B cell (primary cell): ENCODE data around the gene SYT2. TPM values are rescaled to one million over a fixed set of nuclear protein-coding genes. Genes with fewer than 3 reads are reported as not detected.

Source experiments
- ATAC-seq: fragments of 200-7000 bp; cut with Tn5 transposase; one replicate; pipeline ENCODE4 v1.10.0; 2021; ENCODE audit warnings: low read depth, mild to moderate bottlenecking, moderate number of reproducible peaks, moderate library complexity
- CTCF ChIA-PET: fragments of 350-600 bp; sonication (Branson Sonifier 250); formaldehyde crosslinking; loops from one replicate; lab custom pipeline; 2021; ENCODE audit warnings: antibody characterized with exemption, inconsistent platforms; lab: Charles Lee
- POLR2A ChIA-PET: fragments of 350-600 bp; sonication (Branson Sonifier 250); formaldehyde crosslinking; loops from one replicate; lab custom pipeline; 2021; ENCODE audit warnings: antibody characterized with exemption; lab: Charles Lee
- DNase-seq: peaks from one replicate; pipeline ENCODE4 v3.0.0; 2013
- H2AFZ ChIP-seq: 2 replicates; pipeline ENCODE4 v1.6.1; 2012; ENCODE audit warnings: mild to moderate bottlenecking, low read depth, low read length; ENCODE audit not compliant: insufficient read depth, poor library complexity, severe bottlenecking
- H3K27ac ChIP-seq, 2 donors: 1 replicate in 1 of 2; 2 replicates in 1 of 2; pipeline ENCODE4 v1.5.1; 2012 to 2013; ENCODE audit warnings: low read length in 2 of 2, mild to moderate bottlenecking in 2 of 2, moderate library complexity in 1 of 2
- H3K27me3 ChIP-seq, 4 experiments: fragments of 200-600 bp in 1 of 4; sonication (generic) in 1 of 4; replicated peaks in 1 of 4; 1 replicate in 2 of 4; 2 replicates in 2 of 4; pipeline versions ENCODE4 v1.6.1 to v1.7.0; 2013 to 2016; ENCODE audit warnings: low read length in 3 of 4, mild to moderate bottlenecking in 2 of 4, mixed read lengths in 1 of 4, moderate library complexity in 1 of 4; ENCODE audit not compliant: insufficient read depth in 4 of 4, control insufficient read depth in 3 of 4; ENCODE audit errors: control extremely low read depth in 1 of 4
- H3K36me3 ChIP-seq, 2 experiments: replicated peaks in 1 of 2; 1 replicate in 1 of 2; 2 replicates in 1 of 2; pipeline versions ENCODE4 v1.6.1 to v1.7.1; 2013; ENCODE audit warnings: low read length in 1 of 2; ENCODE audit not compliant: insufficient read depth in 2 of 2, control insufficient read depth in 1 of 2; ENCODE audit errors: control extremely low read depth in 1 of 2, extremely low read depth in 1 of 2
- H3K4me1 ChIP-seq, 2 donors: fragments of 200-600 bp in 1 of 2; sonication (generic) in 1 of 2; 1 replicate in 1 of 2; 2 replicates in 1 of 2; pipeline versions ENCODE4 v1.5.1 to v1.6.1; 2013 to 2017; ENCODE audit warnings: low read length in 2 of 2; ENCODE audit not compliant: control insufficient read depth in 2 of 2, insufficient read depth in 2 of 2
- H3K4me2 ChIP-seq: replicated peaks from 2 replicates; pipeline ENCODE3; 2012; ENCODE audit warnings: mild to moderate bottlenecking, low read depth, low read length; ENCODE audit not compliant: poor library complexity, severe bottlenecking
- H3K4me3 ChIP-seq, 5 experiments: fragments of 200-600 bp in 1 of 5; sonication (generic) in 1 of 5; 1 replicate in 3 of 5; 2 replicates in 2 of 5; pipeline versions ENCODE4 v1.5.1 to v1.7.0; 2011 to 2016; ENCODE audit warnings: low read length in 4 of 5, mild to moderate bottlenecking in 4 of 5, low read depth in 2 of 5, control low read depth in 1 of 5, moderate library complexity in 1 of 5; ENCODE audit not compliant: insufficient read depth in 1 of 5; ENCODE audit errors: control extremely low read depth in 1 of 5, extremely low read depth in 1 of 5
- H3K79me2 ChIP-seq: fragments of 200-600 bp; sonication (generic); one replicate; pipeline ENCODE4 v1.6.0; 2016; ENCODE audit warnings: low read length; ENCODE audit not compliant: control insufficient read depth, insufficient read depth
- H3K9ac ChIP-seq: fragments of 200-600 bp; sonication (generic); 2 replicates; pipeline ENCODE4 v1.6.1; 2017; ENCODE audit warnings: mild to moderate bottlenecking, low read length, moderate library complexity
- H3K9me3 ChIP-seq, 3 donors: one replicate each; pipeline versions ENCODE4 v1.6.1 to v1.7.1; 2013; ENCODE audit warnings: low read length in 2 of 3; ENCODE audit not compliant: control insufficient read depth in 2 of 3, insufficient read depth in 1 of 3; ENCODE audit errors: control extremely low read depth in 1 of 3
- H4K20me1 ChIP-seq: 2 replicates; pipeline ENCODE4 v1.6.0; 2012; ENCODE audit warnings: mild to moderate bottlenecking, low read length; ENCODE audit not compliant: insufficient read depth, control insufficient read depth, poor library complexity, severe bottlenecking
- H3K27ac Mint-ChIP-seq: one replicate; pipeline ENCODE4 v1.8.0; 2021; ENCODE audit warnings: mixed read lengths
- H3K27me3 Mint-ChIP-seq: one replicate; pipeline ENCODE4 v1.8.0; 2021; ENCODE audit warnings: mixed read lengths
- H3K4me1 Mint-ChIP-seq: one replicate; pipeline ENCODE4 v1.8.0; 2021; ENCODE audit warnings: mixed read lengths
- H3K4me3 Mint-ChIP-seq: one replicate; pipeline ENCODE4 v1.8.0; 2021; ENCODE audit warnings: mixed read lengths
- H3K9me3 Mint-ChIP-seq: one replicate; pipeline ENCODE4 v1.8.0; 2022; ENCODE audit warnings: mixed read lengths; ENCODE audit not compliant: insufficient read depth
- EZH2 ChIP-seq: IDR thresholded peaks from 2 replicates; pipeline ENCODE4 v1.6.1; 2012; ENCODE audit warnings: borderline replicate concordance, low read depth, mild to moderate bottlenecking, moderate library complexity, low read length; ENCODE audit not compliant: insufficient read depth, poor library complexity, severe bottlenecking
- WGBS: methylation state at CpG from one replicate; pipeline ENCODE4 v1.1.5; 2013; ENCODE audit warnings: missing lambda C conversion rate; ENCODE audit not compliant: insufficient coverage; 5-methylcytosine and 5-hydroxymethylcytosine counted together
- intact Hi-C: fragments of 100-400 bp; cut with micrococcal nuclease; formaldehyde crosslinking; loops from one replicate; pipeline ENCODE4 v1.10.0; 2022
- polyA plus RNA-seq: library from polyadenylated mRNA; depleted of rRNA; stranded (reverse); fragments of >200 nt; gene quantifications from 2 replicates; pipeline ENCODE4 v1.2.3, GENCODE V29; 2012
- total RNA-seq, 2 donors: library from RNA; stranded (reverse); fragments of 120-200 nt in 1 of 2; gene quantifications; 1 replicate in 1 of 2; 2 replicates in 1 of 2; pipeline versions ENCODE4 v1.2.3 to v1.2.4, GENCODE V29; 2013 to 2022
- TF ChIP-seq, protein P1 (sequence below): fragments of 200-600 bp; IDR thresholded peaks from one replicate; pipeline ENCODE4 v1.8.0; 2022; ENCODE audit warnings: antibody characterized with exemption, mild to moderate bottlenecking

Gene SYT2
- total and polyA plus RNA-seq, 2 donors (not counting 1 experiment from before 2014, with no cell fraction given): not detected

DNA sequence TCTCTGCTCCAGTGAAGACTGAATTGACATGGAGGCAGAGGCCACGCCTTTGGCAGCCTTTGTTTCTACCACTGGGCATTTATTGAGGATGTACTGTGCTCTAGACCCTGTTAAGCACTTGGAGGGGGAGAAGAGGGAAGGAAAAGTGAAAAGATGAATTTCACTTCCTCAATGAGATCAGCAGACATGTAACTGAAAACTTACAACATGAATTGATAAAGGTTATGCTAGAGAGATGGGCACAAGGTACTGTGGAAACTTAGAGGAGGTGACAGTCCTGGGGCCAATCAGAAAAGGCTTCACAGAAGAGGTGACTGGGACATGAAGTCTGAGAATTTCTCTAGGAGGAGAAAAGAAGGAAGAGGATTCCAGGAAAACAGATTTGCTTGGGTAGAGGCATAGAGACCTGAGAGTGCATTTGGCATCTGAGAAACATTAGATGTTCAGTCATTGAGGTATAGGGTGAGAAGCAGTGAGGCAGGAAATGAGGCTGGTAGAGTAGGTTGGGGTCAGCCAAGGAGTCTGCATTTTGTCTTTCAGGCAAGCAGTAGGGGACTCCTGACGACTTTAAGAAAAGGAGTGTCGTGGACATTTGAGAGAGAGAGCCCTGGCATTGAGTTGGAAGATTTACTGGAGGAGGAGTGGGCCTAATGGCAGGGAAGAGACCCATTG lies 113.0 kb downstream of the SYT2 start:
- Mint-ChIP-seq H3K27me3 (no peaks in the 10 kb centered on the region), H3K9me3 (no peaks in the 10 kb centered on the region), H3K4me3 (no peak overlapping the region), H3K4me1 (peaks cover 26% of the 10 kb centered on the region), H3K27ac (no peak overlapping the region)
- ChIA-PET CTCF (interaction anchor here (1.6 kb wide), 1 partner anchor 10 kb away, joined by 4 read pairs; no protein-coding TSS in a partner anchor), POLR2A (no interaction called here)
- Histone ChIP-seq H4K20me1 (no peaks in the 10 kb centered on the region), H3K9ac (no peak overlapping the region), H2AFZ (no peak overlapping the region), H3K27ac (no peak overlapping the region), H3K4me3 (no peak overlapping the region), H3K9me3 (no peaks in the 10 kb centered on the region), H3K4me2 (no peak overlapping the region), H3K36me3 (no peaks in the 10 kb centered on the region), H3K27me3 (no peaks in the 10 kb centered on the region), H3K4me1 (peaks cover 8 to 19% of the 10 kb centered on the region in 2 donors), H3K79me2 (no peaks in the 10 kb centered on the region)
- ATAC-seq (peak; percentile 14), DNase-seq (no peak)
- WGBS: 87% methylated on average over 3 of the region's 3 CpGs
- intact Hi-C loops: no loop called here
- TF ChIP-seq, protein P1, sequence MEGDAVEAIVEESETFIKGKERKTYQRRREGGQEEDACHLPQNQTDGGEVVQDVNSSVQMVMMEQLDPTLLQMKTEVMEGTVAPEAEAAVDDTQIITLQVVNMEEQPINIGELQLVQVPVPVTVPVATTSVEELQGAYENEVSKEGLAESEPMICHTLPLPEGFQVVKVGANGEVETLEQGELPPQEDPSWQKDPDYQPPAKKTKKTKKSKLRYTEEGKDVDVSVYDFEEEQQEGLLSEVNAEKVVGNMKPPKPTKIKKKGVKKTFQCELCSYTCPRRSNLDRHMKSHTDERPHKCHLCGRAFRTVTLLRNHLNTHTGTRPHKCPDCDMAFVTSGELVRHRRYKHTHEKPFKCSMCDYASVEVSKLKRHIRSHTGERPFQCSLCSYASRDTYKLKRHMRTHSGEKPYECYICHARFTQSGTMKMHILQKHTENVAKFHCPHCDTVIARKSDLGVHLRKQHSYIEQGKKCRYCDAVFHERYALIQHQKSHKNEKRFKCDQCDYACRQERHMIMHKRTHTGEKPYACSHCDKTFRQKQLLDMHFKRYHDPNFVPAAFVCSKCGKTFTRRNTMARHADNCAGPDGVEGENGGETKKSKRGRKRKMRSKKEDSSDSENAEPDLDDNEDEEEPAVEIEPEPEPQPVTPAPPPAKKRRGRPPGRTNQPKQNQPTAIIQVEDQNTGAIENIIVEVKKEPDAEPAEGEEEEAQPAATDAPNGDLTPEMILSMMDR: no peak
- TF ChIP-seq EZH2: no peak

DNA sequence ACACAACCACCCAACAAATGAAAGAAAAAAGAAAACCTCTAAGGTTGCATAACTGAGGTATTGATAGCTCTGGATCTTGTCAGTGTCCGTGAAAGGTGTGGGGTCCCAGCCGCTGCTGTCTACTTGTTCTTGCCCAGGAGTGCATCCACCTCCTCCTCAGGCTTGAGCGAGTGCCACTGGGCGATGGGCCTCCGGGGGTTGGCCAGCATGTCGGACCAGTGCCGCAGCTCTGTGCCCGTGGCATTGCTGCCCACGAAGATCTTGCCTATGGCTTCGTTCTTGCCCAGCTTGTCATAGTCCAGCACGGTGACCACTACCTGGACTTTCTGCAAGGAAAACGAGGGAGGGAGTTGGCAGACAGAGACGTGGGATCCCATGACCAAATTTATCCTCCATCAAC lies 113.6 kb downstream of the SYT2 start:
- no peak for ATAC-seq

More for the DNA sequence above, 113.6 kb downstream of the SYT2 start:
- Histone ChIP-seq H3K79me2 (no peaks in the 10 kb centered on the region), H3K27ac (no peak overlapping the region), H3K9me3 (no peaks in the 10 kb centered on the region), H4K20me1 (no peaks in the 10 kb centered on the region), H3K9ac (no peak overlapping the region), H3K36me3 (no peaks in the 10 kb centered on the region), H2AFZ (no peak overlapping the region), H3K4me1 (peaks cover 8 to 19% of the 10 kb centered on the region in 2 donors), H3K4me2 (no peak overlapping the region), H3K27me3 (no peaks in the 10 kb centered on the region), H3K4me3 (no peak overlapping the region)
- Mint-ChIP-seq H3K4me3 (no peak overlapping the region), H3K27ac (no peak overlapping the region), H3K27me3 (no peaks in the 10 kb centered on the region), H3K4me1 (peaks cover 26% of the 10 kb centered on the region), H3K9me3 (no peaks in the 10 kb centered on the region)
- ChIA-PET POLR2A (interaction anchor here (0.6 kb wide), 1 partner anchor 677 kb away, joined by 6 read pairs; no protein-coding TSS in a partner anchor), CTCF (no interaction called here)
- DNase-seq: no peak
- intact Hi-C loops: no loop called here
- 95% methylated on average over 12 of the region's 13 CpGs for WGBS
- TF ChIP-seq, protein P1: no peak
- TF ChIP-seq EZH2: no peak
